ENCODE results near the gene RNPEPL1. TPM values are rescaled to one million over a fixed set of nuclear protein-coding genes. Genes with fewer than 3 reads are reported as not detected.

Gene RNPEPL1
- total RNA-seq, 3 donors from 2014 or later, result 22.4 to 57.9 (median 42.3) TPM

DNA sequence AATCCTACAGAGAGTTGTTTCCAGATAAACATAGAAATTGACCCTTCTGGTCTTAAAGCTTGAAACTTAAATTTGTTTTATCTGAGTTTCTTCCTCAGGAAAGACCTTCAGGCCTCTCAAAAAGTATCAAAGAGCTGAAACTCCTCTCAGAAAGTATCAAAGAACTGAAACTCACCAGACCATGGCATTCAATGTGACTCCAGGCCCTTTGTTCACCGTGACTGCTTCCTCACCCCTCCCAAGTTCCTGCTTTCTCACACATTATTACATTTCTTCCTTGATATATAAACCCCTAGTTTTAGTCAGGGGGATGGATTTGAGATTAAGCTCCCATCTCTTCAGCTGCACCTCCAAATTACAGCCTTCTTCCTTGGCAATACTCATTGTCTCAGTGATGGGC is 16.5 kb upstream of the RNPEPL1 start:
- no peak for DNase-seq (ENCODE audit: low spot score in 2 of 2)
- H3K4me1 ChIP-seq, result no peaks in the 10 kb centered on the region
- no peaks in the 10 kb centered on the region for H3K9me3 ChIP-seq
- no peak overlapping the region for H3K27ac ChIP-seq
- no peak overlapping the region for H3K4me3 ChIP-seq
- H3K27me3 ChIP-seq, result no peaks in the 10 kb centered on the region
- no peaks in the 10 kb centered on the region for H3K36me3 ChIP-seq
- TF ChIP-seq POLR2AphosphoS5 (IDR thresholded peaks at IDR 0.05), result no peak
- TF ChIP-seq, protein P1, sequence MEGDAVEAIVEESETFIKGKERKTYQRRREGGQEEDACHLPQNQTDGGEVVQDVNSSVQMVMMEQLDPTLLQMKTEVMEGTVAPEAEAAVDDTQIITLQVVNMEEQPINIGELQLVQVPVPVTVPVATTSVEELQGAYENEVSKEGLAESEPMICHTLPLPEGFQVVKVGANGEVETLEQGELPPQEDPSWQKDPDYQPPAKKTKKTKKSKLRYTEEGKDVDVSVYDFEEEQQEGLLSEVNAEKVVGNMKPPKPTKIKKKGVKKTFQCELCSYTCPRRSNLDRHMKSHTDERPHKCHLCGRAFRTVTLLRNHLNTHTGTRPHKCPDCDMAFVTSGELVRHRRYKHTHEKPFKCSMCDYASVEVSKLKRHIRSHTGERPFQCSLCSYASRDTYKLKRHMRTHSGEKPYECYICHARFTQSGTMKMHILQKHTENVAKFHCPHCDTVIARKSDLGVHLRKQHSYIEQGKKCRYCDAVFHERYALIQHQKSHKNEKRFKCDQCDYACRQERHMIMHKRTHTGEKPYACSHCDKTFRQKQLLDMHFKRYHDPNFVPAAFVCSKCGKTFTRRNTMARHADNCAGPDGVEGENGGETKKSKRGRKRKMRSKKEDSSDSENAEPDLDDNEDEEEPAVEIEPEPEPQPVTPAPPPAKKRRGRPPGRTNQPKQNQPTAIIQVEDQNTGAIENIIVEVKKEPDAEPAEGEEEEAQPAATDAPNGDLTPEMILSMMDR (IDR thresholded peaks at IDR 0.05), result no peak
- no peak for TF ChIP-seq POLR2A (IDR thresholded peaks at IDR 0.05)
- intact Hi-C loops (cut with DNase I; ENCODE audit: low total_unique reads), result no loop called here

DNA sequence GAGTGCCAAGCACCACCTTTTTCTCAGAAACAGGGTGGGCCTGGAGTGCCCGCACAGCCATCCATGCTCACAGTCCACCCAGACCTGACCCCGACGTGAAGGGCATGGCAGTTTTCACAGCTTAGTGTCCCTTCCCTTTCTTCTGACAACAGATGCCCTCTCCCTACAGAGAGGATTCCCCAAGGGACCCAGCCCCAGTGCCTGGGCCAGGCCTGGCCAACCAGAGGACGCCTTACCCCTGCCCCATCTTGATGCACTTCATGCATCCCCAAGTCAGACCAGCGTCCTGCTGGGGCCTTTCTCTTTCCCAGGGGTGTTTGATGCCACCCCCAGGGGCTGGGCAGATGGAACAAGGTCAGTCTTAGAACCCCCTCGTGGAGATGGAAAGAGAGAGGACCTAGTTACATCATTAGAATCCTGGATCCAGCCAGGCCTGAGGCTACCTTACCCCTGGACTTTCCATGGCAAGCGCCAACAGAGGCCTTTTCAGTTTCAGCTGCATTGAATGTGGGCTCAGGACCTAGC is 14.3 kb upstream of the RNPEPL1 start:
- peak in 1 of 2 donors; percentile 22 for DNase-seq (ENCODE audit: low spot score in 2 of 2)
- H3K27me3 ChIP-seq, result no peaks in the 10 kb centered on the region
- H3K9me3 ChIP-seq, result no peaks in the 10 kb centered on the region
- intact Hi-C loops (cut with DNase I; ENCODE audit: low total_unique reads), result no loop called here
- TF ChIP-seq POLR2AphosphoS5 (IDR thresholded peaks at IDR 0.05) (no peak), POLR2A (IDR thresholded peaks at IDR 0.05) (no peak)
- TF ChIP-seq, protein P1 (IDR thresholded peaks at IDR 0.05), result no peak
- no peak overlapping the region for H3K27ac ChIP-seq
- H3K4me1 ChIP-seq, result peaks cover 4 to 10% of the 10 kb centered on the region in 2 donors
- no peaks in the 10 kb centered on the region for H3K36me3 ChIP-seq
- H3K4me3 ChIP-seq, result no peak overlapping the region

DNA sequence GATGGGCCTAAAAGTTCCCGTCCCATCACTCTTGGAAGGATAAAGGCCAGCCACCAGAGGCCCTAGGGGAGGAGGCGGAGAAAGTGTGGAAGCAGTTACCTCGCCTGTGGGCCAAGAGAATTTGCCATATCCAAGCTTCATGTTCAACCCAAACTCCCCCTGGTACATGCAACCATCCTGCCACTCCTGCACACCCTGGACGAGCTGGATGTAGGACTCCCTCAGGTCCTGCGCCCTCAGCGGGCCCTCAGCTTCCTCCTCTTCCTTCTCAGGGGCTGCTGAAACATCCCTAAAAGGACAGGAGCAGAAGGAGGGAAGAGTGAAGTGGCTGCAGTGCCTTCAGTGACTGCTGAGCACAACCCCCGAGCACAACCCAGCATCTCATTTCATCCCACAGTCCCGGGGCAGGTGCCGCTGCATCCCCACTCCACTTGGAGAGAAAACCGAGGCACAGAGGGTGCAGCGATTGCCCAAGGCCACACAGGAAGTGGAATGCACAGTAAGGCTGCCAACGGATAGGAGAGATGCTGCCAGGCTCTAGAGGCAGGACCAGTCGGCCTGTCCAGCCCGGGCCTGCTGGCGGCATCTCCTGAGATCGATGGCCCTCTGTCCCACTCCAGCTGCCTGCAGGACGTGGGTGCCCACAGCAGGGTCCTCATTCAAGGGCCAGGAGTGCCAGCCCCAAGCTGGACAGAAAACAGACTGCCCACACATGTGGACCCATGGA is 13.4 kb upstream of the RNPEPL1 start:
- DNase-seq (ENCODE audit: low spot score in 2 of 2), result peak in 1 of 2 donors; percentile 31
- no peaks in the 10 kb centered on the region for H3K27me3 ChIP-seq
- intact Hi-C loops (cut with DNase I; ENCODE audit: low total_unique reads), result no loop called here
- TF ChIP-seq, protein P1 (IDR thresholded peaks at IDR 0.05), result no peak
- TF ChIP-seq POLR2A (IDR thresholded peaks at IDR 0.05), result no peak
- TF ChIP-seq POLR2AphosphoS5 (IDR thresholded peaks at IDR 0.05), result no peak
- H3K4me1 ChIP-seq, result peaks cover 4 to 10% of the 10 kb centered on the region in 2 donors
- H3K9me3 ChIP-seq, result no peaks in the 10 kb centered on the region
- no peaks in the 10 kb centered on the region for H3K36me3 ChIP-seq
- no peak overlapping the region for H3K4me3 ChIP-seq
- H3K27ac ChIP-seq, result no peak overlapping the region

DNA sequence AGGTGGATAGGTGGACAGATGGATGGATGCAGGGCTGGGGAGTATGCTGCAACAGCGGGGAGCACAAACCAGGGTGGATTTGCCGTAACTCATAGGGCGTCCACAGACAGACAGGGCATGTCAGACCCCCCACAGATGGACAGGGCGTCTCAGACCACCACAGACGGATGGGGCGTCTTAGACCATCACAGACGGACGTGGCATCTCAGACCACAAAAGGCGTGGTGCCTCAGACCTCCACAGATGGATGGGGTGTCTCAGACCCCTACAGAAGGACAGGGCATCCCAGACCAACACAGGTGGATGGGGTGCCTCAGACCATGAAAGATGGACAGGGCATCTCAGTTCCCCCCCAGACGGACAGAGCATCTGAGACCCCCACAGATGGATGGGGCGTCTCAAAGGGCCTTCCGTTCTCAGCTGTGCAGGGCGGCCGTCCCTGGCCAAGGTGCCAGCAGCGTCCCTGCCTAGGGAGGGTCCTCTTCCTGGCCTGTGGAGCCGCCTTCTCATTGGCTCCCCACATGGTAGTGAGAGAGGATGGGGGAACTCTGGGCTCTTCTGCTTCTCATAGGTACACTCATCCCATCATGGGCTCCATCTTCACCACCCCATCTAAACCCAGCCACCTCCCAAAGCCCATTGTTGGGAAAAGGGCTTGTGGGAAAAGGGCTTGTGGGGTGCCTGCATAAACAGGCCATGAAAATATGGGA is 12.6 kb upstream of the RNPEPL1 start:
- Histone ChIP-seq H3K27me3 (no peaks in the 10 kb centered on the region), H3K9me3 (no peaks in the 10 kb centered on the region), H3K27ac (no peak overlapping the region), H3K4me1 (peaks cover 4 to 10% of the 10 kb centered on the region in 2 donors), H3K36me3 (no peaks in the 10 kb centered on the region), H3K4me3 (no peak overlapping the region)
- TF ChIP-seq, protein P1 (IDR thresholded peaks at IDR 0.05), result no peak
- TF ChIP-seq POLR2AphosphoS5 (IDR thresholded peaks at IDR 0.05) (no peak), POLR2A (IDR thresholded peaks at IDR 0.05) (no peak)
- intact Hi-C loops (cut with DNase I; ENCODE audit: low total_unique reads), result no loop called here
- no peak for DNase-seq (ENCODE audit: low spot score in 2 of 2)

All from breast epithelium (tissue), 4 donors.